ENCODE data around the gene BCL11B.

BCL11B gene

DNA sequence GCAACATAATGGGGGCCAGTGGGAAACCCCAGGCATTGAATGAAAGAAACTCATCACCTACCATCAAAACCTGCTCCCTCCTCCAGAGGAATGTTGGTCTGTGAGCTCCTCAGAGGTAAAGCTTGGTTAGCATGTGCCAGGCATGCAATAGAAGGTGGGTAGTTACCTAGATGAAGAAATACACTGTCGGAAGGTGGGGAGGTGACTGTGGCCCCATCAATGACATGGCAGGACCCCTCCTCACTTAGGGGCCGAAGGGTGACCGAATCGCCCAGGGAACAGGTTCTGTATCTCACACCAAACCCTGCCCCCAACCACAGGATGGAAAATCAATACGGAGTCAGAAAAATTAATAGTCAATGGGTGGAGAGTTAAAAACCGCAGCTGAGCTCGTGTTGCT is 135.6 kb downstream of the BCL11B start:
- no peak overlapping the region for H3K4me3 ChIP-seq (ENCODE audit: low read length)
- no peak for DNase-seq (ENCODE audit: low read depth, low spot score)

DNA sequence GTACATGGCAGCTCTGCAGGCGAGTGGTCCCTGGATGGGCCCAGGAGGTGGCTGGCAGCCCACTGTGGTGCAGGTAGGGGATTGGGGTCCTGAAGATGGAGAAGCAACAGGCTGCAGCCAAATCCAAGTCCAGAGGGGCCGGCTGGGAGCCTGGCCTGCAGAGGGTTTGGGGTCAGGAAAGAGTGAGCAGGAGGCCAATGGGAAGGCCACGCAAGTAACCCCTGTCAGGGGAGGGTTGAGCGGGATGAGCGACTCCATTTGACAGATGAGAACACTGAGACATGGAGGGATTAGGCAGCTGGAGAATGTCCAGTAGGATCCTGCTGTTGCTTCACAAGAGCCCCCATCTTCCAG is 136.0 kb downstream of the BCL11B start:
- no peak overlapping the region for H3K4me3 ChIP-seq (ENCODE audit: low read length)
- DNase-seq (ENCODE audit: low read depth, low spot score) = no peak

DNA sequence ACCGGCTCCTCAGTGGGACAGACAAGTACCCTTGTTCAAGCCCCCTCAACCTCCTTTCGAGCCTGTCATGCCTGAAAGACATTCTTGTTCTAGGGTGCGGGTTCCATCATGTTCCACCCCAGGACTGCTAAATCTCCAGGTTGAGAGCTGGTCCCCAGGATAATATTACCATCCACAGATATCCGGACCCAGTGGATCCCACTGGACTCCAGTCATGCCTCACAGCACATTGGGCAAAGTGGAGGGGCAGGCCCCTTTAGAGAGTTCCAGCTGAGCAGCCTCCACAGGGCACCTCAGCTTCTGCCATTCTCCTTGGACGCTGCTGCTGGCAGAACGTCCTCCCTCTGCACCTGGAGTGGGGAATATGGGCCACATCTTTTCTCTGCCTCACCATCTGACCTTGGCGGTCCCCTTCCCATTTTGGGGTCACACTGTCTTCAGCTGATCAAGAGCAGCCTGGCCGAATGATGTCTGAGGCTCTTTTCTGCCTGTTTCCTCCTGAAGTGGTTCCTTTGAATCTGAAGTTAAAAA is 137.4 kb downstream of the BCL11B start:
- no peak overlapping the region for H3K4me3 ChIP-seq (ENCODE audit: low read length)
- no peak for DNase-seq (ENCODE audit: low read depth, low spot score)

DNA sequence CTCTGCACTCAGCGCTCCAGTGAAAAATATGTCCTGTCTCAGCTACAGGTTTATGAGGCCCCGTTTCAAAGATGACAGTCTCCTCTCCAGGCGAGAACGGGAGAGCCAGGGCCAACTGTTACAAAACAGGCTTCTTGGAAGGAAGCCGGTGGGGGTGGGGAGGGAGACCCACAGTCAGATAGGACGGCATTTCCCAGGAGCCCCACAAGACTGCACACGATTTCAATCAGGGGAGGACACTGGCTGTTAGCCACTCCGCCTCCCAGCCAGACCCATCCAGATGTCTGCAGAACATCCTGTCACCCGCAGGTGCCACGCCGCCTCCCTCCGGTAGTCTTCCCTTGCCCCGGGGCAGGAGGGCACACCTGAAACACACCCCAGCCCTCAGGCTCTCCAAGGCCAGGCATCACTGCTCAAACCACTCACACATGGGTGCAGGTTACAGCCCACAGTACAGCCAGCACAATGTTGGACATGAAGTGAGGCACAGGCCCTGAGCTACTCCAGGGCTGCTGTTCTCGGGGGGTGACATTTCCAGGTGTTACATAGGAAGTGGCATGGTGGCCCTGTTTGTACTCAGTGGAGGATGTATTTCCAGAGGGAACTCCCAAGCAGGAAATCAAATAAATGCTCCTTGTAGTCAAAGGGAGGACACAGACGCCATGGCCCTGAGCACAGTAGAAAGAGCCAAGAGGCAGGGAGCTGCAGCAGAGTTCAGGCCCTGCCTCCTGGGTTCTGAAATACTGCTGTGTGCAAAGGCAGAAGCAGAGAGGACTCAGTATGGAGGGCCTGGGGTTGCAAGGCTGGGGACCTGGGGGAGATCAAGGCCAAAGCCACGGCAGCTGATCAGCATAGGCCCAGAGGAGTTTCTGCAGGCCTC is 138.1 kb downstream of the BCL11B start:
- H3K4me3 ChIP-seq (ENCODE audit: low read length) = no peak overlapping the region
- DNase-seq (ENCODE audit: low read depth, low spot score) = peak; percentile 45

DNA sequence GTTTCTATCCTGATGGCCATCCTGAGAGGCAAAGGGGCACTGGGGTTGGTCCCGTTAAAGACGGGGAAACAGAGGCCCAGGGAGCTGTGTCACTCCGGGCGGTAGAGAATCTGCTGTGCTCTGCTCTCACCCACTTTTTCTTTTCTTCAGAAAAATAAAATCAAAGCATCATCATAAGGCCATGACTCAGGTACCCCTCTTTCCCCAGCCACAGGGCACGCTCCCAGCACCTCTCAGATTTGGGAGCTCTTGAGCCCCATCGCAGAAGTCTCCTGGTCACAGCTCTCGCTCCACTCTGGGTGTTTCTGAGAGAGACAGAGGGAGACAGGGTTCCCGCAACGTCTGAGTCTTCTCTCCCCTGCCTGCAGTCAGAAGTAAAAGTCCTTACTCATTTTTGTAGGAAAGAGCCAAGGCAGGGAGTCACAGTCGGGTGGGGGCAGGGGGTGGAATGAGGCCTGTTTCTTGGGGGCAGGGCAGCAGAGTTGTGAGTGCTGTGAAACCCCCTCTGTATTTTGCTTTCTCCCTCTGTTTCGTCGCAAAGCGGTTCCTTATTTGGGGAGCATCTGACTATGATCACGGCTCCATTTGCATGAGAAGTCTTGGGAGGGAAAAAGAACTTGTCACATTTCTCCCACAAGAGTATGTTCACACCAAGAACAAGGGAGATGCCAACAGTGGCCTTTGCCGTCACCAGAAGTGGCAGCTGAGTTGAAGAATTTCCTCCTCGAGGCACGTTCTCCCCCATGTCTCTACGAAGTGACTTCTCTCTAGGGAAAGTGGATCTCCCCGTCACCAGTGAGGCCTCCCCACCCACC is 139.0 kb downstream of the BCL11B start:
- H3K4me3 ChIP-seq (ENCODE audit: low read length) = no peak overlapping the region
- no peak for DNase-seq (ENCODE audit: low read depth, low spot score)

DNA sequence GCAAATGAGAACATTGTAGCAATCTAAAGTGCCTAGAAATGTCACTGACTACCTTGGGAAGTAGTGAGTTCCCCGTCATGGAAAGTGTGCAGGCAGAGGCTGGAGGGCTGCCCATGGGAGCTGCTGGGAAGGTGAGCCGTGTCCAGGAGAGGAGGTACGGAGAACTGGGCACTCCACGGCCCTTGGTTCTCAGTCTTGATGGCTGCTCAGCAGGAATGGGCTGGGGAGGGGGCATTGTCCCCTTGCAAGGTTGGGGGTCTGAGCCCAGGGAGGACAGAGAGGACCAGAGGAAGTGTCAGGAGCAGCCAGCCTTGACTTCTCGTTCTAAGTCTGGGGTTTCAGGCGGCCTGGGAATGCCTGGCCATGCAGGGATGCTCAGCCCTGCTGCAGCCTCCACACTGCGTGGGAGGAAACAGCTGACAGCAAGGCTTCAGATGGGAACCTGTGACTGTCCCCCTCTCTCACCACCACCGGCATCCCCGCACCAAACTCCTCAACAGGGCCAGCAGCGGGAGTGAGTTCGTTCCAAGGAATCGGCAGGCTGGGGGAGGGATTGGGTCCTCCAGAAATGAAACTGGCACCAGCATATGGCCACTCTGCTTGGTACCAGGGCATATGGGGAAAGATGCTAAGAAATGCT is 140.2 kb downstream of the BCL11B start:
- DNase-seq (ENCODE audit: low read depth, low spot score) = no peak
- no peak overlapping the region for H3K4me3 ChIP-seq (ENCODE audit: low read length)

DNA sequence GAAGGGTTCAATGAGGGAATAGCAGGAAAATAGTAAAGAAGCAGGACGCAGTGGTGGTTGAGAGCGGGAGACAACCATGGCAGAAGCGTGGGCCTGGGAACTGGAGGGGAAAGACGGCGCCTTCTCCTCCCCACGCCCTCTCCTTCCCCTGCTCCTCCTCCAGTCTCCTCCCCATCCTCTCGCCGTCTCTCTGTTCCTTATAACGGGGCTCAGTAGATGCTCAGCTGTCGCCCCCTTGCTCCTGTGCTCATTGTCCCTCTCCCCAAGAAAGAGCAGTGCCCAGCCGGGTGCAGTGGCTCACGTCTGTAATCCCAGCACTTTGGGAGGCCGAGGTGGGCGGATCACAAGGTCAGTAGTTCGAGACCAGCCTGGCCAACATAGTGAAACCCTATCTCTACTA is 142.0 kb downstream of the BCL11B start:
- no peak overlapping the region for H3K4me3 ChIP-seq (ENCODE audit: low read length)
- DNase-seq (ENCODE audit: low read depth, low spot score) = no peak

DNA sequence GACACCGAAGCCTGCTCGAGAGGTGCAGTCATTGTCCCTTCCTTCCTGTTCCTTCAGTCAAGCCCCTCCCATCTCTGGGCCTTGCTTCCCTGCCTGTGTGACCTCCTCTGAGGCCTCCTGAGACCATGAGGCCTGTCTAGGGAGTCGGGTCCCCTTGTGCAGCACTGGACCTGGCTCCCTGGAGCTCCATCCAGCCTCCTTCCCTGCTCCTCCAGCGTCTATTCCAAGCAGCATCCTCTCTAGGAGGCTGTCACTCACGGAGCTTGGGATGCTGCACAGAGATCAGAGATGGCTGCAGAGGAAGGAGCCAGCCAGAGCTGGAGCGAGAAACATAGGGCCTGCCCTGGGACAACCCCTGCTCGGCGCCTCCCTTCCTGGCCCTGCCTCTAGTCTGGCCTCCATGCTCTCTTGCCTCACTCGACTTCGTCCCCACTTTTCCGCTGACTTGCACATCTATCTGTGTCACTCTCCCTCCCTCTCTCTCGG is 142.7 kb downstream of the BCL11B start:
- no peak overlapping the region for H3K4me3 ChIP-seq (ENCODE audit: low read length)
- DNase-seq (ENCODE audit: low read depth, low spot score) = no peak

DNA sequence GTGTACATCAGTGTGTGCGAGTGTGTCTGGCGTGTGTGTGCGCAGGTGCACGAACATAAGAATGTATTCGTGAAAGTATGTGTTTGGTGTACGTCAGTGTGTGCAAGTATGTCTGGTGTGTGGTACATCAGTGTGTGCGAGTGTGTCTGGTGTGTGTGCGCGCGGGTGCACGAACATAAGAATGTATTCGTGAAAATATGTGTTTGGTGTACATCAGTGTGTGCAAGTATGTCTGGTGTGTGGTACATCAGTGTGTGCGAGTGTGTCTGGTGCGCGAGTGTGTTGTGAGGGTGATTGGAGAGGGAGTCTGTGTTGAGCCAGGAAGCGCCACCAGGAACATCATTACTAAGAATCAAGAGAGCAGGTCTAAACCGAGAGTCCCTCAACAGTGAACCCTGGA is 143.8 kb downstream of the BCL11B start:
- DNase-seq (ENCODE audit: low read depth, low spot score) = no peak
- no peak overlapping the region for H3K4me3 ChIP-seq (ENCODE audit: low read length)

DNA sequence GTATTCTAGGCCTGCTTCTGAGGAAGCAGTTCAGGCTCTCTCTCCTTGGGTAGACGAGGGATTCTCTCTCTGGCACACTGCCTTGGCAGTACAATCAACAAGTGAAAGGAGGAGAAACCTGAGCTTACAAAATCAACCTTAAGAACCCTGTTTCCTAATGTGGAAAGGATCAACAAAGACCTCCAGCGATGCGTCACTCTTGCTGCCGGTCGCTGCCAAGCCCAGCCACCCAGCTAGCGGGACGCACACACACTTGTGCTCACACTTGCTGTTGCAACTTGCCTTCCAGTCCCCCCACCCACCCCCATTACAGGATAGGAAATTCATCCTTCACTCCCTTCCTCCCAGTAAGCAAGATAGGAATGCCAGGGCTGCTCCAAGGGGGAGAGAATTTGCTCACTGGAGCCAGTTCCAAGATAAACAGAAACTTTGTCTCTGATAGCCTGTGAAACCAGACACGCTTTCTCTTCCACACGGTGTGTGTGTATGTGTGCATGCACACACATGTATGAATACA is 144.3 kb downstream of the BCL11B start:
- no peak for DNase-seq (ENCODE audit: low read depth, low spot score)
- H3K4me3 ChIP-seq (ENCODE audit: low read length) = no peak overlapping the region

DNA sequence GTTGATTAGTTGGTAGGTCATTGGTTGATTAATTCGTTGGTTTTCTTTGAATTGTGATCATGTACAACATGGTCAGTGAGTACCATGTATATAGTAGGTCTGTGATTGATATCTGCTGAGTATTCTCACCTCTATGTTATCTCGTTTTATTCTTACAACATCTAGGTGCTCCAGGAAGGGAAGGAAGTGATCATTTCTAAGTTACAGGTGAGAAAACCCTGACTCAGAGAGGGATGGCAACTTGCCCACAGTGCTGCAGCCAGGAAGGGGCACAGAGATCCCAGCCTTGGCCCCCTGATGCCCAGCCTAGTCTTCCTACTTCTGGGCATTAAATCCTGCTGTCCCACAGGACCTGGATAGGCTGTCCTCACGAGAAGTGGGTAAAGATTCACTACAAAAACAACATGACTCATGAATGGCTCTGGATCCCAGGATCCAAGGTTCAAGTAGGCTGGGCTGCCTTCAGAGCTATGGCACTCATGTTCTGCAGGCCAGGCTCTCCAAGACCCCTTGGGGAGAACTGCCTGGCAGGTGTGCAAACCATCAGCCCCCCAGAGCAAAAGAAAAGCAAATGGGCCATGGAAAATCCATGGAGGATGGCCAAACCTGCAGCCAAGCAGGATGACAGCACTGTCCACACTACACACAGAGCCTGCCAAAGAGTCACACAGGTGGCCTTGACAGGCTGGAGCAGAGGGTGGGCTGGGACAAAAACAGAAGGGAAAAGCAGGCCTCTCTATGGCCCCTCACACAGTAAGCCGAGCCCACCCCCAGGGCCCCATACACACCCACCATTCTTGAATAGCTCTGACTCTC is 146.2 kb downstream of the BCL11B start:
- no peak for DNase-seq (ENCODE audit: low read depth, low spot score)
- H3K4me3 ChIP-seq (ENCODE audit: low read length) = no peak overlapping the region

DNA sequence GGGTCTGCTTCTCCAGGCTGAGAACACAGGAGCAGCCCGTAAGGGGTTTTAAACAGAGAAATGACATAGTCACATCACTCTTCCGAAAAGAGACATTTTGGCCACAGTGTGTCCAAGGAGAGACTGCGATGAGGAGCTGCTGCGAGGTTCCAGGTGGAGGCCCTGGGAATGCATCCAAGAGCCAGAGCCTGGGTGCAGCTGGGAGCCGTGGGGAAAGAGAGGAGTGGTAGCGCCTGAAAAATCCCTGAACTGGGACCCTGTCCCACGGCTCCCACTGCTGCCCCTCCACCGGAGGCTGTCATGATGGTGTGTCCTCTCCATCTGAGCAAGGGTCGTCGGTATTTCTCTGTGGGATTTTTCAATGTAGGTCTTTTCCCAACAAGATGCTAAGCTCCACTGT is 146.9 kb downstream of the BCL11B start:
- no peak overlapping the region for H3K4me3 ChIP-seq (ENCODE audit: low read length)
- no peak for DNase-seq (ENCODE audit: low read depth, low spot score)

DNA sequence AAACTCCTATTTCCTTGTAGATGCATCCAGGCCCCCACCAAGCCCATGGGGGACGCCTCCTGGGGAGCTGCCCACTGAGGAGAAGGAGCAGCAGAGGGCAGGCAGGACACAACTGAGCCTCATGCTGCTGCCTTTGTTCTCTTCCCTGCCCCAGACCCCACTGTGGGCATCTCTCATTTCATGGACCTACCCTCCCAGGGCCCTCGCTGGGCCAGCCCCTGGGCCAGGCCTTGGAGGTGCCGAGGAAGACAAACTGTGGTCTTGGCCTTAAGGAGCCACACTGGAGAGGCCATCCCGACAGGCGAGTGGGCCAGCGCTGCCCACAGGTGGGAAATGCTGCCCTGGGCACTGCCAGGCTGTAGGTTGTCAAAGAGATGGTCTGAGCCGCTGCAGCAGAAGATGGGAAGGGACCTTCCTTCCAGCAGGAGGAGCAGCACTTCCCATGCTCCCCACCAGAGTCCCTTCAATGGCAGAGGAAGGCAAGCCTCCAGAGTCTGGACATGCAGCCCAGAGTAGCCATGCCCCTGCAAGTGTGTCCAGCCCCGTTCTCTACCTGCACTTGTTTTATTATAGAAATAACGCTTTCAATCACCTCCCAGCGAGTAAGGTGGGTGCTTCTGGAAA is 147.4 kb downstream of the BCL11B start:
- H3K4me3 ChIP-seq (ENCODE audit: low read length) = no peak overlapping the region
- DNase-seq (ENCODE audit: low read depth, low spot score) = no peak

DNA sequence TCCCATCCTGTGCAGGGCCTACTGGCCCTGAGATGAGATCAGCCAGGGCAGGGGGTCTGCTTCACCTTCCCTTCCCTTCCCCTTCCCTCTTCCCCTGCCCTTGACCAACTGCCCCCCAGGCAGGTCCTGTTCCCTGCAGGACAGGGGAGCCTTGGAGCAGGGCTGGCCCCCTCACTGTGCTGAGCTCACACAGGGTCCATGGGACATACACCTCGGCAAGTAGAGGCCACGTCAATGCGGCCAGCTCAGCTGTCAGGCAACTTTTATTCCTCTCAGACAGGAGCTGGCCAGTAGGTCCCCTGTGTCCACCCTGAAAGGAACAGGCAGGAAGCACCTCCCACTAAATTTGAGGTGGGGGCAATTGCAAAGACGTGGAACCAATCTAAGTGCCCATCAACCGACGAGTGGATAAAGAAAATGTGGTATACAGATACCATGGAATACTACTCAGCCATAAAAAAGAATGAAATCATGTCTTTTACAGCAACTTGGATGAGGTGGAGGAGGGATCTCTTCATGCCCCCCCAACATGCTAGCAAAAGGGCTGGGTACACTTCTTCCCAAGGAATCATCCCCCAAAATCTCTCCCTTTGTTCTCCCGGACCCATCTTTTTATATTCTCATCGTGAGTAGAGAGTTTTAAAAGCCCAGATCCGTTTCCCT is 148.7 kb downstream of the BCL11B start:
- no peak for DNase-seq (ENCODE audit: low read depth, low spot score)
- H3K4me3 ChIP-seq (ENCODE audit: low read length) = no peak overlapping the region

DNA sequence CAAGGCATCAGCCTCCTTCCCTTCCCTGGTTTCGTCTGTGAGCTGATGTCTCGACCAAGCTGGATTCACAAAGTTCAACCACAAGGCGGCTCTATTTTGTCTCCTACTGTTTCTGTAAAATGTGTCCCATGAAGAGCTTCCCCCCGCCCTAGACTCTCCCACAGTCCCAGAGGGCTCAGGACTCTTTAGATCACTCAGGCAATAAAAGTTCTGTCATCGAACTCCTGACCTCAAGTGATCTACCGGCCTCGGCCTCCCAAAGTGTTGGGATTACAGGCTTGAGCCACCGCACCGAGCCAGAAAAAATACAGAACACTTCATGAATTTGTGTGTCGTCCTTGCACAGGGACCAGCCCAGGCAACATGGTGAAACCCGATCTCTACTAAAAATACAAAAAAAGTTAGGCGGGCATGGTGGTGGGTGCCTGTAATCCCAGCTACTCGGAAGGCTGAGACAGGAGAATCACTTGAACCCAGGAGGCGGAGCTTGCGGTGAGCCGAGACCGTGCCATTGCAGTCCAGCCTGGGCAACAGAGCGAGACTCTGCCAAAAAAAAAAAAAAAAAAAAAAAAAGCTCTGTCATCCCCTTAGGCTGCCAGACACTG is 149.4 kb downstream of the BCL11B start:
- H3K4me3 ChIP-seq (ENCODE audit: low read length) = no peak overlapping the region
- DNase-seq (ENCODE audit: low read depth, low spot score) = no peak

DNA sequence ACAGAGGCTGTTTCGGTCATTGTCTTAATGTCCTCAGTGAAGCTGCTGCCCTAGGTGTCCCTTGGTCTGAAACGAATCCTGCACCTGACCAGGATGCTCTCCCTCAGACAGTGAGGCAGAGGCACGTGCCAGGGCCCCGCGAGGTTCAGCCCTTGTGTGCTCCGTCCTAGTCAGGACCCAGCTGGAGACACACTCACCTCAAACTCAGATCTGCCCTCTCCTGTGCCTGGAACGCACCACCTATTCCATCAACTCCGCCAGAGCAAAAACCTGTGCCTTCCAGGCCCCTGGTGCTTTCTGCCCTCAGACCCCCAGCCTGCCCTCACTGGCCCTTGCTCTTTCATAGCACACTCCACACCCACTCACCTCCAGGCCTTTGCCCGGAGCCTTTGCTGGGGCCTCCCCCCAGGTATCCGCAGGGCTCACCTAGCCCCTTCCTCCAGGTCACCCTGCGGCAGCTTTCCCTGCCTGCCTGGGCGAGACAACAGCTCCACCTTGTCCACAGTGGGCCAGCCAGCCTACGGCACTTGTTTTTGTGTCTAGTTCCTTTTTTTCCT is 150.6 kb downstream of the BCL11B start:
- no peak for DNase-seq (ENCODE audit: low read depth, low spot score)
- no peak overlapping the region for H3K4me3 ChIP-seq (ENCODE audit: low read length)

Measured in Jurkat, Clone E6-1 (cell line).